B cell (primary cell): ENCODE measurements around the gene MEAF6. TPM values are rescaled to one million over a fixed set of nuclear protein-coding genes. Genes with fewer than 3 reads are reported as not detected.
"Not testable (repeated sequence)": the region's sequence is repeated elsewhere in the genome, so short reads cannot be mapped to it uniquely, and the experiment has no call there.

Experiments
- ATAC-seq: fragments of 200-7000 bp; cut with Tn5 transposase; one replicate; pipeline ENCODE4 v1.10.0; 2021; ENCODE audit warnings: low read depth, mild to moderate bottlenecking, moderate number of reproducible peaks, moderate library complexity
- CTCF ChIA-PET: fragments of 350-600 bp; sonication (Branson Sonifier 250); formaldehyde crosslinking; loops from one replicate; lab custom pipeline; 2021; ENCODE audit warnings: antibody characterized with exemption, inconsistent platforms; lab: Charles Lee
- POLR2A ChIA-PET: fragments of 350-600 bp; sonication (Branson Sonifier 250); formaldehyde crosslinking; loops from one replicate; lab custom pipeline; 2021; ENCODE audit warnings: antibody characterized with exemption; lab: Charles Lee
- DNase-seq: peaks from one replicate; pipeline ENCODE4 v3.0.0; 2013
- H2AFZ ChIP-seq: 2 replicates; pipeline ENCODE4 v1.6.1; 2012; ENCODE audit warnings: mild to moderate bottlenecking, low read depth, low read length; ENCODE audit not compliant: insufficient read depth, poor library complexity, severe bottlenecking
- H3K27ac ChIP-seq, 2 donors: 1 replicate in 1 of 2; 2 replicates in 1 of 2; pipeline ENCODE4 v1.5.1; 2012 to 2013; ENCODE audit warnings: low read length in 2 of 2, mild to moderate bottlenecking in 2 of 2, moderate library complexity in 1 of 2
- H3K27me3 ChIP-seq, 4 experiments: fragments of 200-600 bp in 1 of 4; sonication (generic) in 1 of 4; replicated peaks in 1 of 4; 1 replicate in 2 of 4; 2 replicates in 2 of 4; pipeline versions ENCODE4 v1.6.1 to v1.7.0; 2013 to 2016; ENCODE audit warnings: low read length in 3 of 4, mild to moderate bottlenecking in 2 of 4, mixed read lengths in 1 of 4, moderate library complexity in 1 of 4; ENCODE audit not compliant: insufficient read depth in 4 of 4, control insufficient read depth in 3 of 4; ENCODE audit errors: control extremely low read depth in 1 of 4
- H3K36me3 ChIP-seq, 2 experiments: replicated peaks in 1 of 2; 1 replicate in 1 of 2; 2 replicates in 1 of 2; pipeline versions ENCODE4 v1.6.1 to v1.7.1; 2013; ENCODE audit warnings: low read length in 1 of 2; ENCODE audit not compliant: insufficient read depth in 2 of 2, control insufficient read depth in 1 of 2; ENCODE audit errors: control extremely low read depth in 1 of 2, extremely low read depth in 1 of 2
- H3K4me1 ChIP-seq, 2 donors: fragments of 200-600 bp in 1 of 2; sonication (generic) in 1 of 2; 1 replicate in 1 of 2; 2 replicates in 1 of 2; pipeline versions ENCODE4 v1.5.1 to v1.6.1; 2013 to 2017; ENCODE audit warnings: low read length in 2 of 2; ENCODE audit not compliant: control insufficient read depth in 2 of 2, insufficient read depth in 2 of 2
- H3K4me2 ChIP-seq: replicated peaks from 2 replicates; pipeline ENCODE3; 2012; ENCODE audit warnings: mild to moderate bottlenecking, low read depth, low read length; ENCODE audit not compliant: poor library complexity, severe bottlenecking
- H3K4me3 ChIP-seq, 5 experiments: fragments of 200-600 bp in 1 of 5; sonication (generic) in 1 of 5; 1 replicate in 3 of 5; 2 replicates in 2 of 5; pipeline versions ENCODE4 v1.5.1 to v1.7.0; 2011 to 2016; ENCODE audit warnings: low read length in 4 of 5, mild to moderate bottlenecking in 4 of 5, low read depth in 2 of 5, control low read depth in 1 of 5, moderate library complexity in 1 of 5; ENCODE audit not compliant: insufficient read depth in 1 of 5; ENCODE audit errors: control extremely low read depth in 1 of 5, extremely low read depth in 1 of 5
- H3K79me2 ChIP-seq: fragments of 200-600 bp; sonication (generic); one replicate; pipeline ENCODE4 v1.6.0; 2016; ENCODE audit warnings: low read length; ENCODE audit not compliant: control insufficient read depth, insufficient read depth
- H3K9ac ChIP-seq: fragments of 200-600 bp; sonication (generic); 2 replicates; pipeline ENCODE4 v1.6.1; 2017; ENCODE audit warnings: mild to moderate bottlenecking, low read length, moderate library complexity
- H3K9me3 ChIP-seq, 3 donors: one replicate each; pipeline versions ENCODE4 v1.6.1 to v1.7.1; 2013; ENCODE audit warnings: low read length in 2 of 3; ENCODE audit not compliant: control insufficient read depth in 2 of 3, insufficient read depth in 1 of 3; ENCODE audit errors: control extremely low read depth in 1 of 3
- H4K20me1 ChIP-seq: 2 replicates; pipeline ENCODE4 v1.6.0; 2012; ENCODE audit warnings: mild to moderate bottlenecking, low read length; ENCODE audit not compliant: insufficient read depth, control insufficient read depth, poor library complexity, severe bottlenecking
- H3K27ac Mint-ChIP-seq: one replicate; pipeline ENCODE4 v1.8.0; 2021; ENCODE audit warnings: mixed read lengths
- H3K27me3 Mint-ChIP-seq: one replicate; pipeline ENCODE4 v1.8.0; 2021; ENCODE audit warnings: mixed read lengths
- H3K4me1 Mint-ChIP-seq: one replicate; pipeline ENCODE4 v1.8.0; 2021; ENCODE audit warnings: mixed read lengths
- H3K4me3 Mint-ChIP-seq: one replicate; pipeline ENCODE4 v1.8.0; 2021; ENCODE audit warnings: mixed read lengths
- H3K9me3 Mint-ChIP-seq: one replicate; pipeline ENCODE4 v1.8.0; 2022; ENCODE audit warnings: mixed read lengths; ENCODE audit not compliant: insufficient read depth
- EZH2 ChIP-seq: IDR thresholded peaks from 2 replicates; pipeline ENCODE4 v1.6.1; 2012; ENCODE audit warnings: borderline replicate concordance, low read depth, mild to moderate bottlenecking, moderate library complexity, low read length; ENCODE audit not compliant: insufficient read depth, poor library complexity, severe bottlenecking
- WGBS: methylation state at CpG from one replicate; pipeline ENCODE4 v1.1.5; 2013; ENCODE audit warnings: missing lambda C conversion rate; ENCODE audit not compliant: insufficient coverage; 5-methylcytosine and 5-hydroxymethylcytosine counted together
- intact Hi-C: fragments of 100-400 bp; cut with micrococcal nuclease; formaldehyde crosslinking; loops from one replicate; pipeline ENCODE4 v1.10.0; 2022
- polyA plus RNA-seq: library from polyadenylated mRNA; depleted of rRNA; stranded (reverse); fragments of >200 nt; gene quantifications from 2 replicates; pipeline ENCODE4 v1.2.3, GENCODE V29; 2012
- total RNA-seq, 2 donors: library from RNA; stranded (reverse); fragments of 120-200 nt in 1 of 2; gene quantifications; 1 replicate in 1 of 2; 2 replicates in 1 of 2; pipeline versions ENCODE4 v1.2.3 to v1.2.4, GENCODE V29; 2013 to 2022
- TF ChIP-seq, protein P1 (sequence below): fragments of 200-600 bp; IDR thresholded peaks from one replicate; pipeline ENCODE4 v1.8.0; 2022; ENCODE audit warnings: antibody characterized with exemption, mild to moderate bottlenecking

Gene MEAF6
- total and polyA plus RNA-seq, 2 donors (not counting 1 experiment from before 2014, with no cell fraction given), result 52.5 to 84.2 TPM

- H2AFZ ChIP-seq, result no peak overlapping the region
- TF ChIP-seq, protein P1, sequence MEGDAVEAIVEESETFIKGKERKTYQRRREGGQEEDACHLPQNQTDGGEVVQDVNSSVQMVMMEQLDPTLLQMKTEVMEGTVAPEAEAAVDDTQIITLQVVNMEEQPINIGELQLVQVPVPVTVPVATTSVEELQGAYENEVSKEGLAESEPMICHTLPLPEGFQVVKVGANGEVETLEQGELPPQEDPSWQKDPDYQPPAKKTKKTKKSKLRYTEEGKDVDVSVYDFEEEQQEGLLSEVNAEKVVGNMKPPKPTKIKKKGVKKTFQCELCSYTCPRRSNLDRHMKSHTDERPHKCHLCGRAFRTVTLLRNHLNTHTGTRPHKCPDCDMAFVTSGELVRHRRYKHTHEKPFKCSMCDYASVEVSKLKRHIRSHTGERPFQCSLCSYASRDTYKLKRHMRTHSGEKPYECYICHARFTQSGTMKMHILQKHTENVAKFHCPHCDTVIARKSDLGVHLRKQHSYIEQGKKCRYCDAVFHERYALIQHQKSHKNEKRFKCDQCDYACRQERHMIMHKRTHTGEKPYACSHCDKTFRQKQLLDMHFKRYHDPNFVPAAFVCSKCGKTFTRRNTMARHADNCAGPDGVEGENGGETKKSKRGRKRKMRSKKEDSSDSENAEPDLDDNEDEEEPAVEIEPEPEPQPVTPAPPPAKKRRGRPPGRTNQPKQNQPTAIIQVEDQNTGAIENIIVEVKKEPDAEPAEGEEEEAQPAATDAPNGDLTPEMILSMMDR, result no peak
- TF ChIP-seq EZH2, result no peak
- peaks cover 9% of the 10 kb centered on the region for H4K20me1 ChIP-seq
- H3K27ac Mint-ChIP-seq, result no peak overlapping the region
- peaks cover 25% of the 10 kb centered on the region for H3K4me1 Mint-ChIP-seq
- H3K79me2 ChIP-seq, result peaks cover 62% of the 10 kb centered on the region
- H3K27ac ChIP-seq, result no peak overlapping the region
- peaks cover 14 to 15% of the 10 kb centered on the region in 2 donors for H3K4me1 ChIP-seq
- peaks cover 8 to 43% of the 10 kb centered on the region in 2 experiments for H3K36me3 ChIP-seq
- intact Hi-C loops, result no loop called here
- WGBS, result 100% methylated on average over 2 of the region's 2 CpGs
- CTCF ChIA-PET, result interaction anchor here (0.6 to 2.2 kb wide), 4 partner anchors 17 to 52 kb away, joined by 3 to 7 read pairs (median 6); no protein-coding TSS in a partner anchor
- POLR2A ChIA-PET, result no interaction called here
- no peak overlapping the region for H3K4me3 ChIP-seq
- DNase-seq, result no peak
- H3K9ac ChIP-seq, result no peak overlapping the region
- H3K9me3 ChIP-seq, result no peaks in the 10 kb centered on the region
- no peak overlapping the region for H3K4me3 Mint-ChIP-seq
- H3K27me3 Mint-ChIP-seq, result no peaks in the 10 kb centered on the region
- no peaks in the 10 kb centered on the region for H3K9me3 Mint-ChIP-seq
- ATAC-seq, result no peak
- no peak overlapping the region for H3K4me2 ChIP-seq
- H3K27me3 ChIP-seq, result no peaks in the 10 kb centered on the region
Measured at GRCh38 chr1:37506740-37507139, 7.8 kb downstream of the MEAF6 start.

DNA sequence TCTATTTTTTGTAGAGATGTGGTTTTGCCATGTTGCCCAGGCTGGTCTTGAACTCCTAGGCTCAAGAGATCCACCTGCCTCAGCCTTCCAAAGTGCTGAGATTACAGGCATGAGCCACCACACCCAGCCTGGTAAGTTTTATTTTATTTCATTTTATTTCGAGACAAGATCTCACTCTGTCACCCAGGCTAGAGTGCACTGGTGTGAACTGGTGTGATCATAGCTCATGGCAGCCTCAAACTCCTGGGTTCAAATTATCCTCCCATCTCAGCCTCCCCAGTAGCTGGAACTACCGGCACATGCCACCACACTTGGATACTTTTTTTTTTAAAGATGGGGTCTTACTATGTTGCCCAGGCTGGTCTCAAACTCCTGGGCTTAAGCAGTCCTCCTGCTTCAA is 11.8 kb downstream of the MEAF6 start:
- H3K9ac ChIP-seq, H3K27ac Mint-ChIP-seq, H3K9me3 ChIP-seq, H4K20me1 ChIP-seq, ATAC-seq, H3K27me3 ChIP-seq, POLR2A ChIA-PET, DNase-seq, H3K4me2 ChIP-seq, H3K4me3 ChIP-seq, H2AFZ ChIP-seq, H3K9me3 Mint-ChIP-seq, intact Hi-C loops, H3K4me3 Mint-ChIP-seq, H3K4me1 Mint-ChIP-seq, H3K27me3 Mint-ChIP-seq, H3K27ac ChIP-seq: not testable (repeated sequence)
- WGBS, result 100% methylated on average over 1 of the region's 2 CpGs
- CTCF ChIA-PET, result interaction anchor here (1.1 to 4.6 kb wide), 3 partner anchors 11 to 53 kb away, joined by 5 to 18 read pairs (median 10); partner anchors contain the start of gene MEAF6
- H3K36me3 ChIP-seq, result peaks cover 3 to 62% of the 10 kb centered on the region in 2 experiments
- peaks cover 9 to 10% of the 10 kb centered on the region in 2 donors for H3K4me1 ChIP-seq
- H3K79me2 ChIP-seq, result peaks cover 54% of the 10 kb centered on the region
